Fibroblast of lung (primary cell): Measurements from ENCODE around the gene LRRIQ3. TPM values are rescaled to one million over a fixed set of nuclear protein-coding genes. Genes with fewer than 3 reads are reported as not detected.
A peak's percentile ranks its signal among the peaks of the same experiment; 100 is the strongest.

Experiments
- DNase-seq, 2 donors: peaks; one replicate each; pipeline versions ENCODE4 v3.0.0 to v3.0.0-alpha.2; 2010; ENCODE audit warnings: low read depth in 2 of 2
- H2AFZ ChIP-seq: 2 replicates; pipeline ENCODE4 v1.5.1; 2012; ENCODE audit warnings: low read length, control low read depth, inconsistent platforms
- H3K27ac ChIP-seq: 2 replicates; pipeline ENCODE4 v1.5.1; 2011; ENCODE audit warnings: low read length, control low read depth; ENCODE audit not compliant: insufficient read depth
- H3K27me3 ChIP-seq: 2 replicates; pipeline ENCODE4 v1.5.1; 2011; ENCODE audit warnings: mild to moderate bottlenecking, low read length; ENCODE audit not compliant: control insufficient read depth, insufficient read depth
- H3K36me3 ChIP-seq: 2 replicates; pipeline ENCODE4 v1.5.1; 2011; ENCODE audit warnings: low read length; ENCODE audit not compliant: control insufficient read depth, insufficient read depth
- H3K4me1 ChIP-seq: 2 replicates; pipeline ENCODE4 v1.5.1; 2011; ENCODE audit warnings: low read length; ENCODE audit not compliant: control insufficient read depth, insufficient read depth; ENCODE audit errors: extremely low read depth
- H3K4me2 ChIP-seq: 2 replicates; pipeline ENCODE4 v1.5.1; 2011; ENCODE audit warnings: low read length, control low read depth; ENCODE audit not compliant: insufficient read depth; ENCODE audit errors: extremely low read depth
- H3K4me3 ChIP-seq, 4 experiments: fragments of 200-600 bp in 1 of 4; sonication (generic) in 1 of 4; replicated peaks in 1 of 4; 2 replicates each; pipeline ENCODE4 v1.5.1; 2011 to 2016; ENCODE audit warnings: low read length in 4 of 4, low read depth in 3 of 4, mild to moderate bottlenecking in 3 of 4, control low read depth in 2 of 4, inconsistent platforms in 1 of 4, mixed read lengths in 1 of 4; ENCODE audit not compliant: insufficient read depth in 1 of 4; ENCODE audit errors: control extremely low read depth in 1 of 4
- H3K79me2 ChIP-seq: 2 replicates; pipeline ENCODE4 v1.5.1; 2012; ENCODE audit warnings: mild to moderate bottlenecking, low read length, inconsistent platforms; ENCODE audit not compliant: control insufficient read depth, insufficient read depth
- H3K9ac ChIP-seq: 2 replicates; pipeline ENCODE4 v1.5.1; 2011; ENCODE audit warnings: mild to moderate bottlenecking, low read length, control low read depth; ENCODE audit not compliant: insufficient read depth
- H3K9me3 ChIP-seq: 2 replicates; pipeline ENCODE4 v1.5.1; 2012; ENCODE audit warnings: low read depth, low read length; ENCODE audit not compliant: control insufficient read depth, insufficient read depth
- H4K20me1 ChIP-seq: 2 replicates; pipeline ENCODE4 v1.5.1; 2011; ENCODE audit warnings: low read length; ENCODE audit not compliant: control insufficient read depth, insufficient read depth; ENCODE audit errors: extremely low read depth
- CTCF ChIP-seq, 2 donors: IDR thresholded peaks in 1 of 2; conservative IDR thresholded peaks in 1 of 2; 1 replicate in 1 of 2; 2 replicates in 1 of 2; pipeline ENCODE4 v1.5.1; 2011 to 2012; ENCODE audit warnings: low read length in 2 of 2, control low read depth in 1 of 2, inconsistent platforms in 1 of 2, low read depth in 1 of 2, mild to moderate bottlenecking in 1 of 2
- EZH2 ChIP-seq: IDR thresholded peaks from 2 replicates; pipeline ENCODE4 v1.5.1; 2012; ENCODE audit warnings: low read length, control low read depth, mild to moderate bottlenecking; ENCODE audit errors: missing control alignments
- polyA plus RNA-seq, 2 donors: library from polyadenylated mRNA; depleted of rRNA in 1 of 2; stranded (reverse) in 1 of 2; unstranded in 1 of 2; fragments of >200 nt; gene quantifications; 2 replicates each; pipeline ENCODE4 v1.2.1, GENCODE V29; 2011 to 2012; ENCODE audit warnings: missing spikeins in 1 of 2
- total RNA-seq: library from RNA; depleted of rRNA; stranded (reverse); fragments of >200 nt; gene quantifications from 2 replicates; pipeline ENCODE4 v1.2.1, GENCODE V29; 2014

Gene LRRIQ3
- total and polyA plus RNA-seq, 2 donors (not counting 1 experiment from before 2014, with no cell fraction given): 0.56 to 1.3 TPM

- Histone ChIP-seq H3K27ac (no peak overlapping the region), H3K4me3 (no peak overlapping the region), H3K79me2 (no peaks in the 10 kb centered on the region), H3K4me2 (no peak overlapping the region), H2AFZ (no peak overlapping the region), H3K9ac (no peak overlapping the region), H3K4me1 (no peaks in the 10 kb centered on the region), H3K9me3 (no peaks in the 10 kb centered on the region), H3K36me3 (no peaks in the 10 kb centered on the region), H3K27me3 (no peaks in the 10 kb centered on the region), H4K20me1 (no peaks in the 10 kb centered on the region)
- DNase-seq: peak in 1 of 2 donors; percentile 30
- TF ChIP-seq EZH2 (no peak), CTCF (conservative IDR thresholded peaks at IDR 0.05 in 1 of 2, IDR thresholded peaks at IDR 0.05 in 1 of 2; ENCODE audit: low read depth in 1 of 2, low read length in 2 of 2) (no peak)
Measured at GRCh38 chr1:73980324-73981040, 217.5 kb downstream of the LRRIQ3 start.

- Histone ChIP-seq H4K20me1 (no peaks in the 10 kb centered on the region), H3K4me3 (no peak overlapping the region), H3K4me2 (no peak overlapping the region), H3K36me3 (no peaks in the 10 kb centered on the region), H3K27me3 (no peaks in the 10 kb centered on the region), H3K4me1 (no peaks in the 10 kb centered on the region), H3K9ac (no peak overlapping the region), H3K9me3 (no peaks in the 10 kb centered on the region), H2AFZ (no peak overlapping the region), H3K79me2 (no peaks in the 10 kb centered on the region), H3K27ac (no peak overlapping the region)
- no peak for DNase-seq
- TF ChIP-seq CTCF (conservative IDR thresholded peaks at IDR 0.05 in 1 of 2, IDR thresholded peaks at IDR 0.05 in 1 of 2; ENCODE audit: low read depth in 1 of 2, low read length in 2 of 2) (no peak), EZH2 (no peak)
Measured at GRCh38 chr1:73979684-73980083, 218.3 kb downstream of the LRRIQ3 start.

GRCh38 chr1:73978964-73979363 is 219.0 kb downstream of the LRRIQ3 start:
- Histone ChIP-seq H4K20me1 (no peaks in the 10 kb centered on the region), H3K36me3 (no peaks in the 10 kb centered on the region), H3K4me2 (no peak overlapping the region), H3K4me3 (no peak overlapping the region), H3K4me1 (no peaks in the 10 kb centered on the region), H3K27ac (no peak overlapping the region), H3K79me2 (no peaks in the 10 kb centered on the region), H2AFZ (no peak overlapping the region), H3K9me3 (no peaks in the 10 kb centered on the region), H3K9ac (no peak overlapping the region), H3K27me3 (no peaks in the 10 kb centered on the region)
- TF ChIP-seq CTCF (conservative IDR thresholded peaks at IDR 0.05 in 1 of 2, IDR thresholded peaks at IDR 0.05 in 1 of 2; ENCODE audit: low read depth in 1 of 2, low read length in 2 of 2): no peak
- TF ChIP-seq EZH2: no peak
- DNase-seq: no peak

Other genes with a start within 250 kb of the LRRIQ3 start
- gene FPGT, start 66 bp upstream of the LRRIQ3 start, total RNA-seq: 16.5 and 17.2 TPM in 2 replicates
- gene FPGT, start 66 bp upstream of the LRRIQ3 start, polyA plus RNA-seq: 15.2 and 15.5 TPM in 2 replicates
- 0.66 and 1.0 TPM in 2 replicates for gene TNNI3K, start 37.2 kb upstream of the LRRIQ3 start, total RNA-seq
- gene TNNI3K, start 37.2 kb upstream of the LRRIQ3 start, polyA plus RNA-seq: 0.27 and 0.91 TPM in 2 replicates